KMS-11 (cell line): Measurements from ENCODE around the gene PPP1R14B.

ENCODE experiments used
- H2AFZ ChIP-seq: fragments of 200-600 bp; sonication (generic); 2 replicates; pipeline ENCODE4 v1.6.1; 2016; ENCODE audit warnings: antibody characterized with exemption, mixed run types, low read depth
- H3K27ac ChIP-seq: fragments of 200-600 bp; sonication (generic); 2 replicates; pipeline ENCODE4 v1.6.1; 2016; ENCODE audit warnings: mild to moderate bottlenecking, mixed run types
- H3K27me3 ChIP-seq: fragments of 200-600 bp; sonication (generic); 2 replicates; pipeline ENCODE4 v1.6.1; 2017; ENCODE audit warnings: mild to moderate bottlenecking, low read depth, mixed run types, moderate library complexity; ENCODE audit not compliant: insufficient read depth
- H3K36me3 ChIP-seq: fragments of 200-600 bp; sonication (generic); 2 replicates; pipeline ENCODE4 v1.6.1; 2017; ENCODE audit warnings: mild to moderate bottlenecking, mixed run types; ENCODE audit not compliant: insufficient read depth
- H3K4me1 ChIP-seq: fragments of 200-600 bp; sonication (generic); 2 replicates; pipeline ENCODE4 v1.6.1; 2016; ENCODE audit warnings: mild to moderate bottlenecking, low read depth, mixed run types; ENCODE audit not compliant: poor library complexity, severe bottlenecking
- H3K4me2 ChIP-seq: fragments of 200-600 bp; sonication (generic); 2 replicates; pipeline ENCODE4 v1.7.0; 2016; ENCODE audit warnings: mild to moderate bottlenecking, mixed run types
- H3K4me3 ChIP-seq: fragments of 200-600 bp; sonication (generic); IDR thresholded peaks from 2 replicates; pipeline ENCODE4 v1.6.1; 2017; ENCODE audit warnings: low read depth, low read length, mixed read lengths; ENCODE audit not compliant: insufficient read depth
- H3K79me2 ChIP-seq: fragments of 200-600 bp; sonication (generic); 2 replicates; pipeline ENCODE4 v1.6.1; 2016; ENCODE audit warnings: low read depth, mixed run types; ENCODE audit not compliant: insufficient read depth
- H3K9ac ChIP-seq: fragments of 200-600 bp; sonication (generic); 2 replicates; pipeline ENCODE4 v1.6.1; 2016; ENCODE audit warnings: mild to moderate bottlenecking, mixed run types
- H4K20me1 ChIP-seq: fragments of 200-600 bp; sonication (generic); 2 replicates; pipeline ENCODE4 v1.6.1; 2016; ENCODE audit warnings: mild to moderate bottlenecking, mixed run types; ENCODE audit not compliant: insufficient read depth
- TF ChIP-seq, protein P1 (sequence below): fragments of 200-600 bp; sonication (generic); conservative IDR thresholded peaks from 2 replicates; pipeline ENCODE4 v1.6.1; 2017; ENCODE audit warnings: low read depth, mild to moderate bottlenecking, antibody characterized with exemption, low read length, moderate library complexity, mixed read lengths

PPP1R14B gene

DNA sequence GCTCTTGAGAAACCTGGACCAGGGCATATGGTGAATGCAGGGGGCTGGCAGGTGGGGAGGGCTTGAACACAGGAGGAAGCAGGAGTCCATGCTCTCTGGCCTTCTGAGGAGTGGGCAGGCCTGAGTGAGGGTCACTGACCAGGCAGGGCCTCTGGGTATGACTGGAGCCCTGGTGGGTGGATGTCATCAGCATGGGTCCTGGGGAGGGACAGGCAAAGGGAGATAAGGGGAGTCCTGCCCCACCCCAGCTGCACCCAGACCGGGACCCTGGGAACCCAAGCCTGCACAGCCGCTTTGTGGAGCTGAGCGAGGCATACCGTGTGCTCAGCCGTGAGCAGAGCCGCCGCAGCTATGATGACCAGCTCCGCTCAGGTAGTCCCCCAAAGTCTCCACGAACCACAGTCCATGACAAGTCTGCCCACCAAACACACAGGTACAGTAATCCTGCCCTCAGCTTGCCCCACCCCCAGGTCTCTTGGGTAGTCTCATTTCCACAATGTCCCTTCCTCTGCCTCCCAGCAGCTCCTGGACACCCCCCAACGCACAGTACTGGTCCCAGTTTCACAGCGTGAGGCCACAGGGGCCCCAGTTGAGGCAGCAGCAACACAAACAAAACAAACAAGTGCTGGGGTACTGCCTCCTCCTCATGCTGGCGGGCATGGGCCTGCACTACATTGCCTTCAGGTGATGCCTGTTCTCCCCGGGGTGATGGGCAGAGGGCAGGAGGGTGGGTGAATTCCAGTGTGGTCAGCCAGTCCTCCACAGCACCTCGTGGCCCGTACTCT, 14.4 kb downstream of the PPP1R14B start:
- Histone ChIP-seq H3K79me2 (no peaks in the 10 kb centered on the region), H3K4me1 (peaks cover 26% of the 10 kb centered on the region), H3K4me3 (no peak overlapping the region), H3K4me2 (no peak overlapping the region), H3K27ac (no peak overlapping the region), H3K27me3 (no peaks in the 10 kb centered on the region), H3K36me3 (no peaks in the 10 kb centered on the region), H4K20me1 (no peaks in the 10 kb centered on the region), H2AFZ (no peak overlapping the region), H3K9ac (no peak overlapping the region)
- TF ChIP-seq, protein P1, sequence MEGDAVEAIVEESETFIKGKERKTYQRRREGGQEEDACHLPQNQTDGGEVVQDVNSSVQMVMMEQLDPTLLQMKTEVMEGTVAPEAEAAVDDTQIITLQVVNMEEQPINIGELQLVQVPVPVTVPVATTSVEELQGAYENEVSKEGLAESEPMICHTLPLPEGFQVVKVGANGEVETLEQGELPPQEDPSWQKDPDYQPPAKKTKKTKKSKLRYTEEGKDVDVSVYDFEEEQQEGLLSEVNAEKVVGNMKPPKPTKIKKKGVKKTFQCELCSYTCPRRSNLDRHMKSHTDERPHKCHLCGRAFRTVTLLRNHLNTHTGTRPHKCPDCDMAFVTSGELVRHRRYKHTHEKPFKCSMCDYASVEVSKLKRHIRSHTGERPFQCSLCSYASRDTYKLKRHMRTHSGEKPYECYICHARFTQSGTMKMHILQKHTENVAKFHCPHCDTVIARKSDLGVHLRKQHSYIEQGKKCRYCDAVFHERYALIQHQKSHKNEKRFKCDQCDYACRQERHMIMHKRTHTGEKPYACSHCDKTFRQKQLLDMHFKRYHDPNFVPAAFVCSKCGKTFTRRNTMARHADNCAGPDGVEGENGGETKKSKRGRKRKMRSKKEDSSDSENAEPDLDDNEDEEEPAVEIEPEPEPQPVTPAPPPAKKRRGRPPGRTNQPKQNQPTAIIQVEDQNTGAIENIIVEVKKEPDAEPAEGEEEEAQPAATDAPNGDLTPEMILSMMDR: no peak

DNA sequence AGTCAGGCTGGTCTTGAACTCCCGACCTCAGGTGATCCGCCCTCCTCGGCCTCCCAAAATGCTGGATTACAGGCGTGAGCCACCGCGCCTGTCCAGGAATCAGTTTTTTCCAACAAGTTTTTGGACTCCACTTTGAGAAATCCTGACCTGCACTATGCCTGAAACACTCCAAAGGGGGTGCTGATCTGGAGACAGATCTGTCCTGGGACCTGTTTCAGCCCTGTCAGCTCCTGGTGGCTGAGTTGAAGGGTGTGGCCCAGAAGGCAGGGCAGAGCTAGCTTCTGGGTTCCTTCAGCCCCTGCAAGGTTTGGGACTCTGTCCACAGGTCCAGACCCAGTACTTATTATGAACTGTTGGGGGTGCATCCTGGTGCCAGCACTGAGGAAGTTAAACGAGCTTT, 15.2 kb downstream of the PPP1R14B start:
- Histone ChIP-seq H3K4me2 (peak overlapping the region; percentile 76; the same call in 1 of the 2 replicates), H3K27me3 (no peaks in the 10 kb centered on the region), H3K4me1 (peaks cover 34% of the 10 kb centered on the region), H3K9ac (no peak overlapping the region), H3K36me3 (no peaks in the 10 kb centered on the region), H2AFZ (no peak overlapping the region), H3K4me3 (no peak overlapping the region), H3K79me2 (no peaks in the 10 kb centered on the region), H3K27ac (no peak overlapping the region), H4K20me1 (no peaks in the 10 kb centered on the region)
- TF ChIP-seq, protein P1: no peak

DNA sequence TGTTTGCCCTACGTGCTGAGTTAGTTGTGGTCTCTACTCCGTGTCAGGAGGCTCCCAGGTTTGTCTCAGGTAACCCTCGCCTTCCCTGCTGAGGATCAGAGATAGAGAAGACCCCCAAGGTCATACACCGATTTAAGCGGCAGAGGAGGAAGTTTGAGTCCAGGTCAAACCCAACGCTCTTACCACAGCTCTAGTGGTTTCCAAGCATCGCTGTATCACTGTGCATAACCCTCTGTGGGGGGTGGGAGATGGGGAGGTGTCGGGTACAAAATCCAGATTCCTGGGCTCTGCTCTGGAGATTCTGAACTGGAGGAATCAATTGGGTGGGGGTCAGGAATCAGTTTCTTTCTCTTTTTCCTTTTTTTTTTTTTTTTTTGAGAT, 15.8 kb downstream of the PPP1R14B start:
- Histone ChIP-seq H3K4me3 (no peak overlapping the region), H3K9ac (peak overlapping the region; percentile 38; the same call in 1 of the 2 replicates), H3K4me1 (peaks cover 34% of the 10 kb centered on the region), H2AFZ (peak overlapping the region; percentile 70), H3K27me3 (no peaks in the 10 kb centered on the region), H3K4me2 (peak overlapping the region; percentile 76), H4K20me1 (no peaks in the 10 kb centered on the region), H3K27ac (peak overlapping the region; percentile 8; the same call in 1 of the 2 replicates), H3K79me2 (no peaks in the 10 kb centered on the region), H3K36me3 (no peaks in the 10 kb centered on the region)
- TF ChIP-seq, protein P1: no peak

DNA sequence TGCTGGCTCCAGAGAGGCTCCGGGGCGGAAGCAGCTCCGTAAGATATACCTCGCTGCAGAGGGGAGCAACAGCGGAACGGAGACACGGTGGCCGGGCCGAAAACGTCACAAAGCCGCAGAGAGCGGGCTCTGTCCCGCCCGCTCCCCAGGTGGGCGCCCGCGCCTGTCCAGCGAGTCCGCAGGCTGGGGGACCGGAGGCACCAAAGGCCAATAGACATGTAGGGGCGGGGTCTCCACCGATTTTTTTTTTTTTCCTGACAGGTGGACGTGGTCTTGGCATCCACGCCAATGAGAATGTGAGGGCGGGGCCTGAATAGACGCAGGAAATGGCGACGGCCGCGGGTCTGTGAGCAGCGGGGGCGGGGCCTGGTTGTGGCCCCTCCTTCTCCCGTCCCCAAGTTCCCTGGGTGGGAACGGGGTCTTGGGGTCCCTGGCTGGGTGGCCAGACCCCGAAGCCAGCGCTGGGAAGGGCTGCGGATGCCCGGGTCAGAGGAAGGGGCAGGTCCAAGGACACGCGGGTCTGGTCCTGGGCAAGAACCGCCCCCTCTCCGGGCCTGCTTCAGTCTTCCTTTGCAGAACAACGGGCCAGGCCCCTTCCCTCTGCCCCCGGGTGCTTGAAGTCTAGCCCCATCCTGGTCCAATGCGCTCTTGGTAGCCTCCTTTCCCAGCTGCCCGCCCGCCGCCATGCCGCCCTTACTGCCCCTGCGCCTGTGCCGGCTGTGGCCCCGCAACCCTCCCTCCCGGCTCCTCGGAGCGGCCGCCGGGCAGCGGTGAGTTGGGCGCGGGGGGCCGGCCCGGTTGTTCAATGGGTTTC, 16.4 kb downstream of the PPP1R14B start, which contains the start of gene DNAJC4:
Gene DNAJC4 (plus strand): TSS at position 378 of the 814 bp plus-strand sequence. CDS start 307 bp downstream, at position 685.
- Histone ChIP-seq H3K4me1 (peaks cover 32% of the 10 kb centered on the region), H3K9ac (peak within 1 kb of the TSS; percentile 38; the same call in 1 of the 2 replicates), H3K36me3 (no peaks in the 10 kb centered on the region), H3K27me3 (no peaks in the 10 kb centered on the region), H3K27ac (peak within 1 kb of the TSS; percentile 8; the same call in 1 of the 2 replicates), H3K79me2 (no peaks in the 10 kb centered on the region), H4K20me1 (no peaks in the 10 kb centered on the region), H3K4me2 (peak within 1 kb of the TSS; percentile 76), H2AFZ (peak within 1 kb of the TSS; percentile 70), H3K4me3 (no peak within 1 kb of the TSS)
- TF ChIP-seq, protein P1: no peak
